GM19023 (cell line): ENCODE measurements around the gene NUP62.

Experiments used
- ATAC-seq: cut with Tn5 transposase; IDR thresholded peaks from one replicate; pipeline ENCODE4 v1.9.1; 2021; ENCODE audit warnings: mild to moderate bottlenecking, moderate library complexity; ENCODE audit not compliant: unreplicated experiment

Gene NUP62

DNA sequence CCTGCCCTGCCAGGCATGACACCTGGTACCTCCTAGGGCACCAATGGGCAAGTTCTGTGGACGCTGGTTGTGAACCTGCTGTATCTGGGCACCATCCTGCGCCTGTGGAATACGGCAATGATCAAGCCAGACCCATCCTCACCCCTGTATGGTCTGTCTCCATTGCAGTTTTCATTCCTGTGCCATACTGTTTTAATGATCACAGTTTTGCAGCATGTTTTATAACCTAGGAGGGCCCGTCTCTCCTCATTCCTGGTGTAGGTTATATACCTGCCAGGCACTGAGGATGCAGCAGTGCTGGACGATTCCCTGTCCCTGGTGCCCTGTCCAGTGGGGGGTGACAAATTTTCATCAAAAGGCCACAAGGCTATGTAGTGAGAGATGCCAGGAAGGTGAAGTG, 46.2 kb downstream of the NUP62 start:
- ATAC-seq = no peak

DNA sequence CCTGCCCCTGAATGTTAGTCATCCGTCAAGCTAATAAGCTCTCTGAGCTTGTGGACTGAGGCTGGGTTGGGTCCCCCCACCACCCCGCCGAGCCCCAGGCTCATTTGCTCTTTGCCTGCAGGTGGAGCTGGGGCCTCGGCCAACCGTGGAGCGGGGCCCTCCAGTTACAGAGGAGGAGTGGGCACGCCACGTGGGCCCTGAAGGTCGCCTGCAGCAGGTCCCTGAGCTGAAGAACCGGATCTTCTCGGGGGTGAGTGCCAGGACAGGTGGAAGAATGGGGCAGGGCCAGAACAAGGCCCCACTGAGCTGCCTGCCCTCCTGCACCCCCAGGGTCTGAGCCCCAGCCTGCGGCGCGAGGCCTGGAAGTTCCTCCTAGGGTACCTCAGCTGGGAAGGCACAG, 46.7 kb downstream of the NUP62 start:
- no peak for ATAC-seq

DNA sequence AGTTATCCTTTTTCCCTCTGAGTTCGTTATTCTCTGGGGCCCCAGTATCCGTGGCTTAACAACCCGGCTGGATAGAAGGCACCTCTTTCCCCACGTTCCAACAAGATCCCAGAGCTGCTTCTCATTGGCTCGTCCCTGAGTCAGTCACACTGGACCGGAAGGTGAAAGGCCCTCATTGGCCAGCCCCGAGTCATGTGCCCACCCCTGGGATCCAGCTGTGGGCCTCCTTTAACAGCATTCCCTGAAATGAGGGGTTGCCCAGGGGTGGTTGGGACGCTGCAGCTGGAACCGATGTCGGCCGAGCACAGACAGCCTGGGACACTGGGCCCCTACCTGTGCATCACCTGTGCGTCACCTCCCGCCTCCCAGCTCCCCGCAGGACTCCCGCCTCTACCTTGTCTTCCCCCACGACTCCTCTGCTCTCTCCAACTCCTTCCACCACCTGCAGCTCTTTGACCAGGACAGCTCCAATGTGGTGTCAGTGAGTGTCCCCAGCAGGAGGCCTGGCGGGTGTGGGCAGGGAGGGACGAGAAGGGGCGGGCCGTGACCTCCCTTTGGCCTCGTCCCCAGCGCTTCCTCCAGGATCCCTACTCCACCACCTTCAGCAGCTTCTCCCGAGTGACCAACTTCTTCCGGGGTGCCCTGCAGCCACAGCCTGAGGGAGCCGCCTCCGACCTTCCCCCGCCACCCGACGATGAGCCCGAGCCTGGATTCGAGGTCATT, 47.5 kb downstream of the NUP62 start:
- ATAC-seq = no peak

DNA sequence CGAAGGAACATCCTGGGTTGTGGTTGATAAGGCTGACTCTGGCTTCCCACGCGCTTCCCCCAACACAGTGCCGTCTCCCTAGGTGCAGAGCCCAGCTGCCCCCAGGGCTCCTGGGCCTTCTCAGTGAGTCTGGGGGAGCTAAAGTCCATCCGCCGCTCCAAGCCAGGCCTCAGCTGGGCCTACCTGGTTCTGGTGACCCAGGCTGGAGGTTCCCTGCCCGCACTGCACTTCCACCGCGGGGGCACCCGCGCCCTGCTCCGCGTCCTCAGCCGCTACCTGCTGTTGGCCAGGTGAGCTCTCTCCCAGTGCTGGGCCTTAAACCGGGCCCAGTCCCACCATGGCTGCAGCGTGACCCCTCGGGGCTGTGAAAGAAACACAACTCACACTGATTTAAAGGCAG, 48.1 kb downstream of the NUP62 start:
- no peak for ATAC-seq

DNA sequence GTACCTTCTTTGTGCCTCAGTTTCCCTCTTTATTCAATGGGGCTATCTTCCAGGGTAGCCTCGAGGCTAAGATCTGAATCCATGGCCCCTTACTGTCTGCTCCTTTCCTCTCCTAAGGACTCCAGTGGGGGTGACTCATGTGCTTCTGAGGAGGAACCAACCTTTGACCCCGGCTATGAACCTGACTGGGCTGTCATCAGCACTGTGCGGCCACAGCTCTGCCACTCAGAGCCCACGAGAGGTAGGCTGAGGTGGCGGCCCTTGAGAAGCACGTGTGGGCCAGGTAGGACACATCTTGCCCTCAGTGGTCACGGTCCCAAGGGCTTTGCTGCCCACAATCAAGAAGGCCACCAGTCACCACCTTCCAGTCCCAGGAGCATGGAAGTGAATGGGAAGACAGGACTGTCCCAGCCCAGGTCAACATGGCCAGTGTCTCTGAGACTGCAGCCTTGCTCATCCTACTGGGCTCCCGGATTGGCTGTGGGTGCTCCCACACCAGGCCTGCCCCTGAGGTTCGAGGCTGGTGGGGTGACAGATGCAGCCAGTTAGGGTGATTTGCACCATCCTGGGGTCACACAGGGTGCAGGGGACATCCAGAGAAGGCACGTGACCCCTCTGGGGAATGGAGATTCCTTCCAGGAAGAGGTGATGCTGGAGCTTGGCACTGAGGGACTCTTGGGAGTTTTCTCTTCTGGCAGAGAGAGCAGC, 49.0 kb downstream of the NUP62 start:
- ATAC-seq = no peak

DNA sequence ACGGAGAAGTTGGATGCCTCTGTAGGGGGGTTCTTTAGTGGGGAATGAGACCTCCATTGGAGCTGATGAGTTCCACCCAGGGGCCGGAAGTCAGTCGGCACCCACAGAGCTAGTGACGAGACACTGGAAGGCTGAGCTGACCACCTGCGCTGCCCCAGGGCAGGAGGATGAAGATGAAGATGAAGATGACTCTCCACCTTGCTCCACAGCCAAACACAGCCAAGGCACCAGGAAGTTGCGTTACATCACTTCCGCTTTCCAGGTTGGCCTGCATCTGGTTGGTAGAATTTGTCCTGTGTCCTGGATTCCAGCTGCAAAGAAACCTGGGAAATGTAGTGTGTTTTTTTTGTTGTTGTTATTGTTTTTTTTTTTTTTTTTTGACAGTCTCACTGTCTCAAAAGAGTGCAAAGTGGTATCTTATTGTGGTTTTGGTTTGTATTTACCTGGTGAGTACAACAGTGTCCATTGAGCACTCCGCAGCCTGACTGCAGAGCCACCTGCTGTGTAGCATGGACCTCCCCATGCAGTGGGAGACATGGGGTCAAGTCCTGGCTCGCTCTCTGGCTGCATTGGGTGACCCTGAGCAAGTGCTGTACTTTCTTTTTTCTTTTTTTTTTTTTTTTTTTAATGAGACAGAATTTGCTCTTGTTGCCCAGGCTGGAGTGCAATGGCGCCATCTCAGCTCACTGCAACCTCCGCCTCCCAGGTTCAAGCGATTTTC, 49.9 kb downstream of the NUP62 start:
- ATAC-seq = no peak

DNA sequence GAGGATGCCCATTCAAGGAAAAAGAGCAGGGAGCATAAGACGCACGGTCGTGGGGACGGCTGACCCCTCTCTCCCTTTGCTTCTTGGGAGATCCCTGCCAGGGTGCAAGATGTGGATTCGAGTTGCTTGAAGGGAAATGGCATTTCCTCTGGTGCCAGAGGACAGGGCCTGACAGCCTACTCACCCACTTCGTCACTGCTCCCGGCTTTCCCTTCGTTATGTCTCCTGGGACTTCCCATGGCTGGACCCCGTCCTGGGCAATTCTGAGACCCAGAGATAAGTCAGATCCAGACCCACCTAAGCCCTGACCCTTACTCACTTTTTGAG, 50.6 kb downstream of the NUP62 start:
- ATAC-seq = no peak

DNA sequence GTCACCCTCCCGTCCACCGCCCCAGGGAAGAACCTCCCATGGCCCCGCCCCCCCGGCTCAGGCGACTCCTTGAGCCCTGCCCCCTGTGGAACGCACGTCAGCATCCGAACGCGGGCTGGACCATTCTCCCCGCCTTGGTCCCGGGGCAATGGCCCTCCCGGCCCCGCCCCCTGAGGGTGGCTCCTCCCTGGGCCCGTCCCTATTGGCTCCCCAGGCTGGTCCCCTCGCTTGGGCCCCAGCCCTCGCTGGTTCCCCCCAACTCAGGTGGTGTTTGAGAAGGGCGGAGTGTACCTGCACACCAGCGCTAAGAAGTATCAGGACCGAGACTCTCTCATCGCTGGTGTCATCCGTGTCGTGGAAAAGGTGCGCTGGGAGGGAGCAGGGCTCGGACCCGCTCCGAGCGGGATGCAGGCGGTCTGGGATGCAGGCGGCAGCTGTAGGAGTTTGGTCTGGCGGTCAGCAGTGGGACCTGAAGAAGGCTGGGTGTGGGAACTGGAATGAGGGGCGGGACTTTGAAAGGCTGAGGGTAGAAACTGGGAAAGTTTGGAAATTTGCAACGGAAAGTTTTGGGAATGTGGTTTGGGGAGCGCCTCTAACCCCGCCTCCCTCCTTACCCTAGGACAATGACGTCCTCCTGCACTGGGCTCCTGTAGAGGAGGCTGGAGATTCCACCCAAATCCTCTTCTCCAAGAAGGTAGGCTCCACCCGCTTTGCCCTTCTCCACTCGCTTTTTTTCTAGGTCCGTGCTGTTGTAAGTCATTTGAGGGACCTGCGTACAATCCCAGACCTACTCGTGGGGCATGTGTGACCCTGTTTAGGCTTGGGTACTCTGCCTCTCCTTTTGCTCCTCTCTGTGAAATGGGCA, 51.2 kb downstream of the NUP62 start:
- peak; percentile 47 for ATAC-seq

DNA sequence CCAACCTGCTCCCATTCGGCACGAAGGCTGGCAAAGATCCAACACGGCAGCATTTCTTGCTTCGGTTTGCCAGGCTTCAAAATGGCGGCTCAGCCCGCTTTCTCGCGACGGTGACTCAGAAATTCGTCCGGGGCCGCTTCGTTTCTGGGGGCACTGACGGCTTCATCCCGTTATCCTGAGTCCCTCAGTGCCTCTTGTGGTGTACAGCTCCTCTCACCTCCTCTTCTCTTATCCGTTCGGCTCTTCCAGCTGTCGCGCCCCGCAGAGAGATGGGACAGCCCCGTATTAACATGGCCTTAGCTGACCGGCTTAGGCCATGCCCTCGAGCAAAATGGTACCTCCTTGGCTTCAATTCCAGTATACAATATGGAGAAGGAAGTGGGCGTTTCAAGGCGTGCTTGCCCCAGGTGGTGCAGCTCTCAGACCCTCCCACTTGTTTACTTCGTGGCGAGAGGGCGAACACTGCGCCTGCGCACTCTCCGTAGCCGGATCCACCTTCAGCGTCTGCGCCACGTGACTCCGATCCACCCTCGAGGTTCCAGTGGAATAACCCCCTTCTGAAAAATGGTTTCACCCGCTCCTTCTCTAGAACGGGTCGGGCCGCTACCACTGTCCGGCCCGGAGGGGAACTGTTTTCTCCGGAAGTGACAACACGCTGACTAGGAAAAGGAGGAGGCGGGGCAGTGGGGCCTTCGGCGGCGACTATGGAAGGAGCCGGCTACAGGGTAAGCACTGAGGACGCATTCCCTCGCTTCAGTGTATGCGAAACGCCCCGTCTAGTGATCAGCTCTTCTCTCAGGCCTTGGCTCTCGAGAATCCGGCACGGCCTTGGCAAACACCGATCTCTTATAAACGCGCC, 52.1 kb downstream of the NUP62 start, which contains the start of the genes AKT1S1 and TBC1D17:
Gene AKT1S1, minus strand, starts transcription at position 336 of the 859 bp plus-strand sequence. CDS start 4,060 bp downstream, outside the sequence.
Gene TBC1D17, plus strand, starts transcription at position 683 of the 859 bp plus-strand sequence. Its CDS starts 22 bp downstream, at position 705.
- ATAC-seq = peak; percentile 52

DNA sequence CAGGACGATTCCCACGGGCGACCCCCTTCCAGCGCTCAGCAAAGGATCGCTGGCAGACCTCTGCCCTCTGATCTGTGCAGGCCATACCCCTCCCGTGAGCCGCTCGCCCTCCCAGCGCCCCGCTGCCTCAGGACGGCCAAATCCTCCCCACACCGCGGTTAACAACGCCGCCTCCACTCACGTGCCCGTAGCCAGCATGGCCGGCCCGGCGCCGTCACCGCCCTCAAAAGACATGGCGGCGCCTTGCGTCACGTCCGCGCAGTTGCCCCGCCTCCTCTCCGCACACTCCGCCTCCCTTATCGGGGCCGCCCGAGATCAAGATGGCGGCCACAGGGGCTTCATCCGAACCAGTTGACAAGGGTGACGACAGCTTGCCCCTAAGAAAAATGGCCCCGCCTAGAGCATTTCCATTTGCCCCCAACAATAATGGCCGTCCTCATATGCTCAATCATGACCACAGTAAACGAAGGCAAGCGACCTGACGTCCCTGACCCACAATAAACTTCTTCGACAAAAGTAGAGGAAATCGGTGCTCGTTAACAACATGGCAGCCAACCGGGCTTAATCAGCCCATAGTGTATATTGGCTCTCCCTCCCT, 52.8 kb downstream of the NUP62 start:
- peak; percentile 49 for ATAC-seq

DNA sequence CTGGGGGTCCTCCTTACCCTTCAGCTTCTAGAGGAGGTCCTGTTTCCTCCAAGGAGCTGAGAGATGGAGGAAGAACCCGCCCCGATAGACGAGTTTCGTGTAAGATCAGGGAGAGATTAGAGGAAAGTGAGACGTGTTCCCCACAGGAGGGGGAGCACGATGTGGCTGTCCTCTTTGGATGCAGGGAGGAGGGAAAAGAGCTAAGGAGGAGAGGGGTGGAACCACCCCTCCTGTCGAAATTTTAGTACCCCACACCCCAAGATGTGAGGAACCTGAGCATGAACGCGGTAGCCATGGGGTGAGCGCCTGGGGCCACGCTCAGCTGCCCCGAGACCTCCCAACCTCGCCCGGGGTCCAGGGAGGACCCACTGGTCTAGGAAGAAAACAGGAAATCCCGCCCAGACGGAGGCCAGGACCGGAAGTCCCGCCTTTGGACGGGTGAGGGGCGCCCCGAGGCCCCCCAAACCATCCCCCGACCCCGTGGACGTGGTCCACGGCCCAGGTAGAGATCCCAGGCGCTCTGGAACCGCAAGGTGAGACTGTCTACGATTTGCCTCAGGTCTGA, 53.4 kb downstream of the NUP62 start:
- no peak for ATAC-seq

DNA sequence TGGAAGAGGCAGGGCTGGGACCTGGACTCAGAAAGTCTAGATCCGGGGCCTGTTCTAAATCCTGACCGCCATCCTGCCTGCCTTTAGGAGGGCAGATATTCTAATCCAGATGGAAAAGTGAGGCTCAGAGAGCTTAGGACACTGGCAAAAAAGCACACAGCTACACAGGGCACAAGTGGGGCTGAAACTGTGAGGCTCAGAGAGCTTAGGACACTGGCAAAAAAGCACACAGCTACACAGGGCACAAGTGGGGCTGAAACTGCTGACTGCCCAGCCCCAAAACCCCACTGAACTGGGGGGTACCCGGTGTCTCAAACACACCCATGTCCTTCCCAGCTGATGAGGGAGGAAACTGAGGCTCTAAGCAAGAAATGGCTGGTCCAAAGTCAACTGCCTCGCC, 54.1 kb downstream of the NUP62 start:
- ATAC-seq = no peak

DNA sequence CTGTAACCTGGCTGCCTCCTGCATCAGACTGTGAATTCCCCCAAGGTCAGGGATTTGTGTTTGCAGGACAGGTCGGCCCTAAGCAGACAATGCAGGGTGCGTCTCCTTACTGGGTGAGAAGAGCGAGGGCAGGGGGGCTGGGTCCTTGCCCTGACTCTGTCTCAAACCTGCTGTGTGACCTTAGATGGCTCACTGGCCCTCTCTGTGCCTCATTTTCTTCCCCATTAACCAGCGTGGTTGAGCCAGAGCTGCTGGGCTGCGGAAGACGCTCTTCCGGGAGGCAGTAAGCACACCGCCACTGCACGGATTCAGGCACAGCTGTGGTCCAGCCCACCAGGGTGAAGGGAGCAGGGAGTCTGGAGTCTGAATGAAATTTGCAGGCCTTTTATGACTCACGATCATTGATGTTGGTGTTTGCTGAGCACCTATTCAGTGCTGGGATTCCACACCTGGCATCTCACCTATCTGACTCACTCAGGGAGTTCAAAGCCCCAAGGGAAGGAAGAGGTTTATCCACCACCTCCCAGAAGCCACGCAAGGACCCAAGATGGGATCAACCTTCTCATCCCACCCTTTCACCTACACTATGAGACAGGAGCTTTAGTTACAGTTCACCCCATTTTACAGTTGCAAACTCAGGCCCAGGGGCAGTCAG, 54.7 kb downstream of the NUP62 start:
- no peak for ATAC-seq

DNA sequence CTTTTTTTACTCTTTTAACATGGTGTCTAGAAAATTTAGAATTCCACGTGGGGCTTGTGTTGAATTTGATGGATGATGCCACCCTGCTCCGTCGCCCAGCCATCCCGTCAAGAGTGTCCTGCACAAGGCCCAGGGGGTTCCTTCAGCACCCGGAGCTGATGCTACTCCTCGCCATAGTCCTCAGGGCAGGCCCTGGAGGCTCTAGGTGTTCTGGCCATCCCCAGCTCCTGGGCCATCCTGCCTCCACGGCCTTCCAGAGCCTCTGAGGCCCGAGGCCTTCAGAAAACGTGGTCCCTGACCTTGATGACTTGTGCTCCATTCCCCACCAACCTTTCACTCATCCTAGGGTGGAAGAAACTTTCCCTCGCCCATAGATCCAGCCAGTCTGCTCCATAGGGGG, 55.5 kb downstream of the NUP62 start:
- ATAC-seq = no peak

DNA sequence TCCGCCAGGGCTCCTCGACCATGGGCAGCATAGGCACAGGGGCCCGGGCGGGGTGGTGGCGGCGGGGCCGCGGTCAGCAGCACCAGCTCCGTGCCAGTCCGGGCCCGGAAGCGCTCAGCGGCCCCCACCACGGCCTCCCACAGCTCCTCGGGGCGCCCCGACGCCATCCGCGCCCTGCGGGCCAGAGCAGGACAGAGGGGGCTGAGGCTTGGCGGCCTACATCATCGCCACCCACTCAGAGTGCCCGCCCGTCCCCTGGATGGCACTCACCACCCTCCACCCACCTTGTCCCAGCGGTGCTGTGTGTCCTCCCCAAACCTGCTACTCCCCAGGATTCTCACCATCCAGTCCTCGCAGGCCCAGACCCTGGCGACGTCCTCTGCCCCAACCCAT, 56.2 kb downstream of the NUP62 start:
- ATAC-seq = no peak

DNA sequence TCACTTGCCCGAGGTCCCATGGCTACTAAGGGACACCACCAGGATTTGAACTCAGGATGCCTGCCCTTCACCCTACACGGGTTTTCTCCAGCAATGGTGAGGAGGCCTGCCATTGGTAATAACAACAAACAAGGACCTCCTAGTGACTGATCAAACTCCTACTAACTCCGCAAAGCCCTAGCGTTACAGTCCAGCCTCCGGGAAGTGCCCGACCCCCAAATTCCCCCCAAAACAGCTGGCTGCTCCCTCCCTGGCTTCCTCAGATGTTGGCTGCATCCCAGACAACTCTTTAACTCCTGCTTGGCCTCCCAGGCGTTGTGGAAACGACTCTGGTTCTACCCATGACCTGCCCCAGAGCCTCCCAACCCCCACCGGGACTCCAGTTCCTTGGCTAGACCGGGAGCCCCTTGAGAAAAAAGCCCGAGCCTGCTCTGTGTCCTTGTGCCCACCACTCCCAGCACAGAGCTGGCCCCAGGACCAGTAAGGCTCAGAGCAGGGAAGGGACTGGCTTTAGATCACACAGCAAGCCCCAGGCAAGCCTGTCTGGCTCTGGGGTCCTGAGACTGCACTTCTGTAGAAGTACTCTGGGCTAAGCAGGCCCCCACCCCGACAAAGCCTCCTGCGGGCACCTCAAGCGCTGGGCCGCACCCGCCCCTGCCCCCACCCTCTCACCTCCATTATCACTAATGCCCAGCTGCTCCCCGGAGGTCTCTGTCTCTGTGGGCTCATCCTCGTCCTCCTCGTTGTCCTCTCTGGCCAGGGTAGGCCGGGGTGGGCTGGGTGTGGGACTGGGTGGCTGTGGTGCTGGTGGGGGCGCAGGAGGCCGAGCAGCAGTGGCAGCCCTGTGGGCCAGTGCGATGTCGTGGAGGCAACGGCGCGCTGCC, 56.8 kb downstream of the NUP62 start:
- no peak for ATAC-seq

DNA sequence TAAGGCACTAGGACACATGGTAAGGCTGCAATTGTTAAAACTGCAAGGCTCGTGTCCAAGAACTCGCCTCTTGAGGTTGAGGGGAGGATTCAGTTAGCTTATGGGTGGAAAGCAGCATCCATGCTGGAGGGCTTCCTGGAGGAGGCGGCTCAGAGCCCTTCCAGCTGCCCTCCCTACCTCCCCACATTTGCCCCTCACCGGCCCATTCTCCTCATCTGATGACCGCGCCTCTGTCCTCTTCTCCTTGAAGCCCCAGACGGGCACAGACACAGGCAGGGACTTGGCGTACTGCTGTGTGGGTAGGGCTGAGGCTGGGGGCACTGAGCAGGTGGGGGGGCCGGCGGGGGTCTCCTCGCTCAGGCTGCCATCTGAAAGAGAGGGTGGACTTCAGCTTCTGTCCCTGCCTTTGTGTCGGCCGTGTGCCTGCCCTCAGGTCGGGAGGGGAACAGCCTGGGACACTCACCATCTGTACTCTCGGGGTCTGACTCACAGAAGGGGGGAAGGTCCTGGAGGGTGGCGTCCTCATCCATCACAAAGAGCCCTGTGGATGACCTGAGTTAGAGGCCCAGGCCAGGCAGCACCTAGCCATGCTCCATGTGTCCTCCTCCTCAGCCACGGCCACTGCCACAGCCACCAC, 57.8 kb downstream of the NUP62 start:
- no peak for ATAC-seq
